GM23338 (cell line): Measurements from ENCODE around the gene GHRHR. TPM values are rescaled to one million over a fixed set of nuclear protein-coding genes. Genes with fewer than 3 reads are reported as not detected.

Experiments
- ATAC-seq: fragments of 200-7000 bp; cut with Tn5 transposase; 3 replicates; pipeline ENCODE4 v1.9.1; 2020
- DNase-seq: peaks from one replicate; pipeline ENCODE4 v3.0.0-alpha.2; 2015; ENCODE audit warnings: low spot score
- H2AFZ ChIP-seq: fragments of 200-600 bp; sonication (generic); 2 replicates; pipeline ENCODE4 v1.8.0; 2016; ENCODE audit warnings: antibody characterized with exemption, mild to moderate bottlenecking, moderate library complexity
- H3F3A ChIP-seq: fragments of 200-600 bp; sonication (generic); replicated peaks from 2 replicates; pipeline ENCODE4 v1.8.0; 2017; ENCODE audit warnings: antibody characterized with exemption, mixed run types, low read depth
- H3K27ac ChIP-seq: fragments of 200-600 bp; sonication (generic); 2 replicates; pipeline ENCODE4 v1.6.1; 2016; ENCODE audit warnings: low read depth
- H3K27me3 ChIP-seq: fragments of 200-600 bp; sonication (generic); 2 replicates; pipeline ENCODE4 v1.8.0; 2016; ENCODE audit warnings: mild to moderate bottlenecking, mixed run types, moderate library complexity; ENCODE audit not compliant: insufficient read depth
- H3K36me3 ChIP-seq: fragments of 200-600 bp; sonication (generic); 2 replicates; pipeline ENCODE4 v1.8.0; 2016; ENCODE audit warnings: mild to moderate bottlenecking; ENCODE audit not compliant: insufficient read depth
- H3K4me1 ChIP-seq: fragments of 200-600 bp; sonication (generic); 2 replicates; pipeline ENCODE4 v1.8.0; 2016; ENCODE audit warnings: mild to moderate bottlenecking, moderate library complexity; ENCODE audit not compliant: insufficient read depth
- H3K4me2 ChIP-seq: fragments of 200-600 bp; sonication (generic); 2 replicates; pipeline ENCODE4 v1.7.1; 2017; ENCODE audit warnings: mixed run types
- H3K4me3 ChIP-seq: fragments of 200-600 bp; sonication (generic); 2 replicates; pipeline ENCODE4 v1.6.1; 2016; ENCODE audit warnings: mixed run types
- H3K79me2 ChIP-seq: fragments of 200-600 bp; sonication (generic); replicated peaks from 2 replicates; pipeline ENCODE4 v1.8.0; 2017; ENCODE audit warnings: mild to moderate bottlenecking; ENCODE audit not compliant: insufficient read depth
- H3K9me2 ChIP-seq: fragments of 200-600 bp; sonication (generic); 2 replicates; pipeline ENCODE4 v1.8.0; 2017; ENCODE audit not compliant: insufficient read depth
- H4K20me1 ChIP-seq: fragments of 200-600 bp; sonication (generic); replicated peaks from 2 replicates; pipeline ENCODE4 v1.8.0; 2017; ENCODE audit warnings: mild to moderate bottlenecking; ENCODE audit not compliant: insufficient read depth
- H3K27ac Mint-ChIP-seq: 2 replicates; pipeline ENCODE4 v1.8.0; 2020; ENCODE audit warnings: inconsistent platforms, mild to moderate bottlenecking, moderate library complexity, mixed read lengths
- H3K27me3 Mint-ChIP-seq: 3 replicates; pipeline ENCODE4 v1.8.0; 2022; ENCODE audit warnings: low read depth, mild to moderate bottlenecking, moderate library complexity, mixed read lengths, inconsistent platforms; ENCODE audit not compliant: insufficient read depth, poor library complexity
- H3K36me3 Mint-ChIP-seq: 3 replicates; pipeline ENCODE4 v1.8.0; 2021; ENCODE audit warnings: low read depth, mild to moderate bottlenecking, inconsistent platforms, moderate library complexity, mixed read lengths
- H3K4me1 Mint-ChIP-seq: 3 replicates; pipeline ENCODE4 v1.8.0; 2020; ENCODE audit warnings: mild to moderate bottlenecking, inconsistent platforms, mixed read lengths
- H3K4me3 Mint-ChIP-seq: 3 replicates; pipeline ENCODE4 v1.8.0; 2021; ENCODE audit warnings: moderate library complexity, mild to moderate bottlenecking, inconsistent platforms, mixed read lengths
- H3K9me3 Mint-ChIP-seq: 3 replicates; pipeline ENCODE4 v1.8.0; 2020; ENCODE audit warnings: moderate library complexity, mild to moderate bottlenecking, inconsistent platforms, mixed read lengths
- CREB1 ChIP-seq: fragments of 250-450 bp; sonication (Bioruptor Pico); IDR thresholded peaks from 2 replicates; pipeline ENCODE4 v1.5.0; 2020; ENCODE audit warnings: low read depth, mild to moderate bottlenecking, moderate library complexity
- EZH2 ChIP-seq: fragments of 200-600 bp; sonication (generic); IDR thresholded peaks from one replicate; pipeline ENCODE4 v1.8.0; 2017; ENCODE audit warnings: antibody characterized with exemption, mild to moderate bottlenecking, low read depth; ENCODE audit not compliant: unreplicated experiment
- EZH2phosphoT487 ChIP-seq: fragments of 200-600 bp; sonication (generic); IDR thresholded peaks from one replicate; pipeline ENCODE4 v1.8.1; 2018; ENCODE audit warnings: antibody characterized with exemption; ENCODE audit not compliant: unreplicated experiment
- JUNB ChIP-seq: IDR thresholded peaks from one replicate; pipeline ENCODE4 v1.6.1; 2016; ENCODE audit warnings: antibody characterized with exemption; ENCODE audit not compliant: unreplicated experiment
- NANOG ChIP-seq: IDR thresholded peaks from 2 replicates; pipeline ENCODE4 v1.6.1; 2016; ENCODE audit warnings: antibody characterized with exemption, borderline replicate concordance
- STAT1 ChIP-seq: IDR thresholded peaks from one replicate; pipeline ENCODE4 v1.6.1; 2016; ENCODE audit warnings: antibody characterized with exemption; ENCODE audit not compliant: unreplicated experiment
- ZNF114 ChIP-seq: fragments of 250-450 bp; sonication (Bioruptor Pico); IDR thresholded peaks from 2 replicates; pipeline ENCODE4 v1.5.0; 2020; ENCODE audit warnings: mild to moderate bottlenecking, moderate library complexity
- ZNF331 ChIP-seq: fragments of 250-450 bp; sonication (Bioruptor Pico); IDR thresholded peaks from 2 replicates; pipeline ENCODE4 v1.5.0; 2020; ENCODE audit warnings: low read depth, mild to moderate bottlenecking, moderate library complexity
- polyA plus RNA-seq: library from polyadenylated mRNA; unstranded; fragments of >200 nt; fragmentation: Nextera tagmentation; extraction: Ambion mirVana; gene quantifications from 2 replicates; pipeline ENCODE4 v1.2.1, GENCODE V29; 2016
- total RNA-seq: library from RNA; depleted of rRNA; stranded (reverse); fragments of >200 nt; shearing (Covaris generic); gene quantifications from 2 replicates; pipeline ENCODE4 v1.2.3, GENCODE V29; 2014
- TF ChIP-seq, protein P1 (sequence below): IDR thresholded peaks from one replicate; pipeline ENCODE4 v1.6.1; 2018; ENCODE audit warnings: antibody characterized with exemption; ENCODE audit not compliant: unreplicated experiment

Gene GHRHR
- total and polyA plus RNA-seq, 2 experiments from 2014 or later, result 2.2 TPM; not detected in 1

DNA sequence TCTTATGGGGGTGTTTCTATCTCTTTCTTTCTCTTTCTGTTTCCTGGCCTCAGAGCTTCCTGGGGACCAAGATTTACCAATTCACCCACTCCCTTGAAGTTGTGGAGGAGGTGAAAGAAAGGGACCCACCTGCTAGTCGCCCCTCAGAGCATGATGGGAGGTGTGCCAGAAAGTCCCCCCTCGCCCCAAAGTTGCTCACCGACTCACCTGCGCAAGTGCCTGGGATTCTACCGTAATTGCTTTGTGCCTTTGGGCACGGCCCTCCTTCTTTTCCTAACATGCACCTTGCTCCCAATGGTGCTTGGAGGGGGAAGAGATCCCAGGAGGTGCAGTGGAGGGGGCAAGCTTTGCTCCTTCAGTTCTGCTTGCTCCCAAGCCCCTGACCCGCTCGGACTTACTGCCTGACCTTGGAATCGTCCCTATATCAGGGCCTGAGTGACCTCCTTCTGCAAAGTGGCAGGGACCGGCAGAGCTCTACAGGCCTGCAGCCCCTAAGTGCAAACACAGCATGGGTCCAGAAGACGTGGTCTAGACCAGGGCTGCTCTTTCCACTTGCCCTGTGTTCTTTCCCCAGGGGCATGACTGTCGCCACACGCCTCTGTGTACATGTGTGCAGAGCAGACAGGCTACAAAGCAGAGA is 39.9 kb upstream of the GHRHR start:
- Mint-ChIP-seq H3K27me3 (peaks cover 10% of the 10 kb centered on the region), H3K4me1 (no peaks in the 10 kb centered on the region), H3K36me3 (no peaks in the 10 kb centered on the region), H3K27ac (no peak overlapping the region), H3K9me3 (no peaks in the 10 kb centered on the region), H3K4me3 (no peak overlapping the region)
- Histone ChIP-seq H3F3A (no peaks in the 10 kb centered on the region), H3K9me2 (peaks cover 6% of the 10 kb centered on the region; the same call in 1 of the 2 replicates), H3K27ac (no peak overlapping the region), H3K4me1 (no peaks in the 10 kb centered on the region), H3K4me2 (no peak overlapping the region), H2AFZ (no peak overlapping the region), H3K36me3 (no peaks in the 10 kb centered on the region), H3K4me3 (no peak overlapping the region), H3K27me3 (no peaks in the 10 kb centered on the region), H3K79me2 (no peaks in the 10 kb centered on the region), H4K20me1 (no peaks in the 10 kb centered on the region)
- no peak for ATAC-seq
- no peak for DNase-seq
- no peak for TF ChIP-seq ZNF331

DNA sequence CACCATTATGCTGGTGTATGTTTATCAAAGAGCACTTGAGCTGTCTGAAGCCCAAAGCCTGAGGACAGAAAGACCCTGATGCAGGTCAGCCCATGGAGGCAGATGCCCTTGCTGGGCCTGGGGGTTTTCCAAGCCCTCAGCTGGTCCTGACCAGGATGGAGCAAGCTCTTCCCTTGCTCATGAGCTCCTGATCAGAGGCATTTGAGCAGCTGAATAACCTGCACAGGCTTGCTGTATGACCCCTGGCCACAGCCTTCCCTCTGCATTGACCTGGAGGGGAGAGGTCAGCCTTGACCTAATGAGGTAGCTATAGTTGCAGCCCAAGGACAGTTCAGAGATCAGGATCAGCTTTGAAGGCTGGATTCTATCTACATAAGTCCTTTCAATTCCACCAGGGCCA is 39.1 kb upstream of the GHRHR start:
- H3K27me3 Mint-ChIP-seq, result peaks cover 10% of the 10 kb centered on the region
- H3K9me3 Mint-ChIP-seq, result no peaks in the 10 kb centered on the region
- no peaks in the 10 kb centered on the region for H3F3A ChIP-seq
- H3K9me2 ChIP-seq, result peaks cover 6% of the 10 kb centered on the region; the same call in 1 of the 2 replicates
- TF ChIP-seq ZNF114, result no peak
- no peak for TF ChIP-seq EZH2
- no peak for TF ChIP-seq CREB1
- TF ChIP-seq, protein P1, sequence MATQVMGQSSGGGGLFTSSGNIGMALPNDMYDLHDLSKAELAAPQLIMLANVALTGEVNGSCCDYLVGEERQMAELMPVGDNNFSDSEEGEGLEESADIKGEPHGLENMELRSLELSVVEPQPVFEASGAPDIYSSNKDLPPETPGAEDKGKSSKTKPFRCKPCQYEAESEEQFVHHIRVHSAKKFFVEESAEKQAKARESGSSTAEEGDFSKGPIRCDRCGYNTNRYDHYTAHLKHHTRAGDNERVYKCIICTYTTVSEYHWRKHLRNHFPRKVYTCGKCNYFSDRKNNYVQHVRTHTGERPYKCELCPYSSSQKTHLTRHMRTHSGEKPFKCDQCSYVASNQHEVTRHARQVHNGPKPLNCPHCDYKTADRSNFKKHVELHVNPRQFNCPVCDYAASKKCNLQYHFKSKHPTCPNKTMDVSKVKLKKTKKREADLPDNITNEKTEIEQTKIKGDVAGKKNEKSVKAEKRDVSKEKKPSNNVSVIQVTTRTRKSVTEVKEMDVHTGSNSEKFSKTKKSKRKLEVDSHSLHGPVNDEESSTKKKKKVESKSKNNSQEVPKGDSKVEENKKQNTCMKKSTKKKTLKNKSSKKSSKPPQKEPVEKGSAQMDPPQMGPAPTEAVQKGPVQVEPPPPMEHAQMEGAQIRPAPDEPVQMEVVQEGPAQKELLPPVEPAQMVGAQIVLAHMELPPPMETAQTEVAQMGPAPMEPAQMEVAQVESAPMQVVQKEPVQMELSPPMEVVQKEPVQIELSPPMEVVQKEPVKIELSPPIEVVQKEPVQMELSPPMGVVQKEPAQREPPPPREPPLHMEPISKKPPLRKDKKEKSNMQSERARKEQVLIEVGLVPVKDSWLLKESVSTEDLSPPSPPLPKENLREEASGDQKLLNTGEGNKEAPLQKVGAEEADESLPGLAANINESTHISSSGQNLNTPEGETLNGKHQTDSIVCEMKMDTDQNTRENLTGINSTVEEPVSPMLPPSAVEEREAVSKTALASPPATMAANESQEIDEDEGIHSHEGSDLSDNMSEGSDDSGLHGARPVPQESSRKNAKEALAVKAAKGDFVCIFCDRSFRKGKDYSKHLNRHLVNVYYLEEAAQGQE, result no peak
- TF ChIP-seq STAT1, result no peak
- no peak for TF ChIP-seq ZNF331
- TF ChIP-seq EZH2phosphoT487, result no peak
- no peak for TF ChIP-seq NANOG
- no peak for TF ChIP-seq JUNB
- ATAC-seq (no peak), DNase-seq (no peak)
- no peak overlapping the region for H3K4me2 ChIP-seq
- H3K79me2 ChIP-seq, result no peaks in the 10 kb centered on the region
- no peak overlapping the region for H3K27ac ChIP-seq
- no peak overlapping the region for H2AFZ ChIP-seq
- no peaks in the 10 kb centered on the region for H3K27me3 ChIP-seq
- no peaks in the 10 kb centered on the region for H3K4me1 Mint-ChIP-seq
- H3K36me3 Mint-ChIP-seq, result no peaks in the 10 kb centered on the region
- H3K27ac Mint-ChIP-seq, result no peak overlapping the region
- H3K36me3 ChIP-seq, result no peaks in the 10 kb centered on the region
- no peaks in the 10 kb centered on the region for H4K20me1 ChIP-seq
- no peaks in the 10 kb centered on the region for H3K4me1 ChIP-seq
- H3K4me3 ChIP-seq, result no peak overlapping the region
- H3K4me3 Mint-ChIP-seq, result no peak overlapping the region
